ENCODE results near the gene SIGLEC7. TPM values are rescaled to one million over a fixed set of nuclear protein-coding genes. Genes with fewer than 3 reads are reported as not detected.

Gene SIGLEC7
- total and polyA plus RNA-seq, 10 donors: 6.8 to 59.9 (median 26.5) TPM

DNA sequence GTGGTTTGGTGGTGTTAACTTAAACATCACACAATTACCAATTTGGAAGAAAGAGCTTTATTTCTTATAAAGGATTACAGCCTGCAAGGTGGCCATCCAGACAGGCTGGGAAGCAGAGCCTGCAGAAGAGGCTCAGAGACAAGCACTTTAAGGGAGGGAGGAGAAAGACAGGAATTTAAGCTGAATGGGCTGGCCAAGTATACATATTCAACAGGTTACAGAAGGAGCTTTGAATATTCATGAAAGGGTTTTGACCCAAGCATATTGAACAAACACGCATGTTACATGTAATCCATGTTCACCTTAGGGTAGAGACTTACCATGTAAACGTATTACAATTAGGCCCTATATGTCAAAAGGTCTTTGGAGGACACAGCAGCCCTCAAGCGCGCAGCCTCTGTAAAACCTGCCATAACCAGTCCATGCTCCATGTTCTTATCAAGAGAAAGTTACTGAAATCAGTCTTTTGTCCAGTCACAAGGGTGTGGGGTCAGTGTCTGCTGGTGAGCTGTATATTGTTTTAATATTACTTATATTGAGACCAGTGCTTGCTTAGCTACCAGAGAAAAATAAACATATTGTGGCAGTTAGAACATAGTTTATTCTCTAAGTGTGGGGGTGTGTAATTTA lies 19.9 kb downstream of the SIGLEC7 start:
- TF ChIP-seq POLR2A (IDR thresholded peaks at IDR 0.05): no peak
- TF ChIP-seq CTCF (IDR thresholded peaks at IDR 0.05 in 8 of 11, conservative IDR thresholded peaks at IDR 0.05 in 3 of 11): no peak
- no peak for TF ChIP-seq POLR2AphosphoS5 (IDR thresholded peaks at IDR 0.05)
- WGBS, 5 donors: 92 to 94% (median 92%) methylated on average over 4 of the region's 4 CpGs
- no peak overlapping the region for H3K4me3 ChIP-seq
- H3K9me3 ChIP-seq: no peaks in the 10 kb centered on the region
- H3K27ac ChIP-seq: no peak overlapping the region
- peaks cover 0 to 19% (median 9%) of the 10 kb centered on the region in 6 donors for H3K4me1 ChIP-seq
- no peak for DNase-seq
- H3K36me3 ChIP-seq: no peaks in the 10 kb centered on the region
- intact Hi-C loops (cut with DNase I; ENCODE audit: low total_unique reads): no loop called here
- peaks cover 0 to 25% (median 0%) of the 10 kb centered on the region in 7 donors for H3K27me3 ChIP-seq (replicated peaks in 1 of 7)

DNA sequence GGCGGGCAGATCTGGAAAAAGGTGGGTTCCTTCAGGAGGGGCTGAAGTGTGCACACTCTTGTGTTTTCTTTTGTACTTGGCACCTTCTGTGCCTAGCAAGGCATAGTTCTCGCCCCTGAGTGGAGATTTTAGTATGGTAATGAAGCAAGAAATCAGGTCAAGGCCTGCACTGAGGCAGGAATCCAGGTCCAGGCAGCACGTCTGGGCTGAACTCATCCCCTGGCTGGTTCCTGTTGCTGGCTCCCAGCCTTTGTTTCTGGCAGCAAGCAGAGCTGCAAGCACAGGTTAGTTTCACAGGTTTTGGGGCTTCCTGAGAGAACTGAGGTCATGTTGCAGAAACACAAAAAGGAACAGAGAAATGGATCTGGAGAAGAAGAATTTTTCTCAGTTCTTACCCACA lies 21.2 kb downstream of the SIGLEC7 start:
- DNase-seq: no peak
- Histone ChIP-seq H3K27me3 (replicated peaks in 1 of 7) (peaks cover 0 to 31% (median 0%) of the 10 kb centered on the region in 7 donors), H3K27ac (no peak overlapping the region), H3K9me3 (no peaks in the 10 kb centered on the region), H3K36me3 (no peaks in the 10 kb centered on the region), H3K4me1 (peaks cover 0 to 27% (median 16%) of the 10 kb centered on the region in 6 donors), H3K4me3 (no peak overlapping the region)
- TF ChIP-seq POLR2A (IDR thresholded peaks at IDR 0.05): no peak
- intact Hi-C loops (cut with DNase I; ENCODE audit: low total_unique reads): no loop called here
- WGBS, 5 donors: 69 to 79% (median 72%) methylated on average over 3 of the region's 3 CpGs

- Histone ChIP-seq H3K27me3 (replicated peaks in 1 of 7) (peaks cover 0 to 32% (median 0%) of the 10 kb centered on the region in 7 donors), H3K4me3 (no peak overlapping the region), H3K4me1 (peaks cover 0 to 29% (median 15%) of the 10 kb centered on the region in 6 donors), H3K9me3 (no peaks in the 10 kb centered on the region), H3K27ac (no peak overlapping the region), H3K36me3 (no peaks in the 10 kb centered on the region)
- WGBS, 5 donors: 76 to 83% (median 82%) methylated on average over 3 of the region's 3 CpGs
- TF ChIP-seq POLR2A (IDR thresholded peaks at IDR 0.05) (no peak), CTCF (IDR thresholded peaks at IDR 0.05 in 8 of 11, conservative IDR thresholded peaks at IDR 0.05 in 3 of 11) (no peak), POLR2AphosphoS5 (IDR thresholded peaks at IDR 0.05) (no peak)
- no peak for DNase-seq
- intact Hi-C loops (cut with DNase I; ENCODE audit: low total_unique reads): no loop called here
Observed at GRCh38 chr19:51164215-51164614, 22.1 kb downstream of the SIGLEC7 start.

DNA sequence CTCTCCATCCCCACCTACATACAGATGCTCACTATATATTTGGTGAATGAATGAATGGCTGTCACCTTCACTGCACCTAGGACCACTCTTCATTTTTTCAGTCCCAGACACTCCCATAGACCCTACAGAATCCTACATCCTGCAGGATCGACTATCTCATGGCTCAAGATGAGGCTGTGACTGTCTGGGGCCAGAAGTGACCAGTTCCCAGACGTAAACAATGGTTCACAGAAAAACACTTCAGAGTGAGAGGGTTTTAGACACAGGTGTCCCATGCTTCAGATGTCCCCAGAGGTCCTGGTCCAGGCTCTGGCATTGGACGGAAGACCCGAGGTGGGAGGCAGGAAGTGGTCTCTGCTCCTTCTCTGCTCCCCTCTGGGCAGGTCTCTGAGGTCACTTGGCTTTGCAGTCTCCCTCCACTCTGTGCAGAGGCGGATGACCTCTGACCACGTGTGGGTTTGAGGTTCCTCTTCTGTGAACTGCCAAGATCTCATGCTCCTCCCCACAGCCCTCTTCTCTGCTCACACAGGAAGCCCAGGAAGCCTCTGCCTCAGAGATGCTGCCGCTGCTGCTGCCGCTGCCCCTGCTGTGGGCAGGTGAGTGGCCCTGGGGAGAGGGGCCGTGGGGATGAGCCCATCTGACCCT lies 24.9 kb downstream of the SIGLEC7 start:
- Histone ChIP-seq H3K36me3 (no peaks in the 10 kb centered on the region), H3K4me3 (peak overlapping the region in 2 of 8 donors; percentile 1 to 39), H3K4me1 (peaks cover 0 to 33% (median 17%) of the 10 kb centered on the region in 6 donors), H3K27me3 (replicated peaks in 1 of 7) (peaks cover 0 to 49% (median 0%) of the 10 kb centered on the region in 7 donors), H3K9me3 (no peaks in the 10 kb centered on the region), H3K27ac (peak overlapping the region in 3 of 8 donors; percentile 3 to 36 (median 30))
- peak in 2 of 3 donors; percentile 22 to 40 for TF ChIP-seq POLR2AphosphoS5 (IDR thresholded peaks at IDR 0.05)
- no peak for TF ChIP-seq POLR2A (IDR thresholded peaks at IDR 0.05)
- DNase-seq: peak; percentile 85
- intact Hi-C loops (cut with DNase I; ENCODE audit: low total_unique reads): no loop called here
- 15 to 20% (median 18%) methylated on average over 6 to 9 of the region's 9 CpGs for WGBS, 5 donors

All from spleen (tissue), 11 donors.